Measurements from ENCODE around the gene TEAD1.

DNA sequence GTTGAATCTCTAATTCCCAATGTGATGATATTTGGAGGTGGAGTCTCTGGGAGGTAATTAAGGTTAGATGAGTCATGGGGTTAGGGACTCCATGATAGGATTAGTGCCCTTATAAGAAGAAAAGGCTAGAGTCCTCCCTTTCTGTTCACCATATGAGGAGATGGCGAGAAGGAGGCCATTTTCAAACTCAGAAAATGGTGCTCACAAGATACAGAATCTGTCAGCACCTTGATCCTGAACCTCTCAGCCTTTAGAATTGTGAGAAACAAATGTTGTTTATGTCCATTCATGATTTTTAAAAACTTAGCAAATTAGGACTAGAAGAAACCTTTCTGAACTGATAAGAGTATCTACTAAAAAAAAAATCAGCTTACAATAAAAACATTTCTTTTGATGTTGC lies 277.2 kb downstream of the TEAD1 start:
- TF ChIP-seq EP300 (IDR thresholded peaks at IDR 0.05), result no peak
- TF ChIP-seq, protein P1, sequence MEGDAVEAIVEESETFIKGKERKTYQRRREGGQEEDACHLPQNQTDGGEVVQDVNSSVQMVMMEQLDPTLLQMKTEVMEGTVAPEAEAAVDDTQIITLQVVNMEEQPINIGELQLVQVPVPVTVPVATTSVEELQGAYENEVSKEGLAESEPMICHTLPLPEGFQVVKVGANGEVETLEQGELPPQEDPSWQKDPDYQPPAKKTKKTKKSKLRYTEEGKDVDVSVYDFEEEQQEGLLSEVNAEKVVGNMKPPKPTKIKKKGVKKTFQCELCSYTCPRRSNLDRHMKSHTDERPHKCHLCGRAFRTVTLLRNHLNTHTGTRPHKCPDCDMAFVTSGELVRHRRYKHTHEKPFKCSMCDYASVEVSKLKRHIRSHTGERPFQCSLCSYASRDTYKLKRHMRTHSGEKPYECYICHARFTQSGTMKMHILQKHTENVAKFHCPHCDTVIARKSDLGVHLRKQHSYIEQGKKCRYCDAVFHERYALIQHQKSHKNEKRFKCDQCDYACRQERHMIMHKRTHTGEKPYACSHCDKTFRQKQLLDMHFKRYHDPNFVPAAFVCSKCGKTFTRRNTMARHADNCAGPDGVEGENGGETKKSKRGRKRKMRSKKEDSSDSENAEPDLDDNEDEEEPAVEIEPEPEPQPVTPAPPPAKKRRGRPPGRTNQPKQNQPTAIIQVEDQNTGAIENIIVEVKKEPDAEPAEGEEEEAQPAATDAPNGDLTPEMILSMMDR (IDR thresholded peaks at IDR 0.05), result no peak
